GM19023 (cell line): Measurements from ENCODE around the gene MAPK12.
"Not testable (repeated sequence)": the region's sequence is repeated elsewhere in the genome, so short reads cannot be mapped to it uniquely, and the experiment has no call there.

Source experiments
- ATAC-seq: cut with Tn5 transposase; IDR thresholded peaks from one replicate; pipeline ENCODE4 v1.9.1; 2021; ENCODE audit warnings: mild to moderate bottlenecking, moderate library complexity; ENCODE audit not compliant: unreplicated experiment

The MAPK12 gene

DNA sequence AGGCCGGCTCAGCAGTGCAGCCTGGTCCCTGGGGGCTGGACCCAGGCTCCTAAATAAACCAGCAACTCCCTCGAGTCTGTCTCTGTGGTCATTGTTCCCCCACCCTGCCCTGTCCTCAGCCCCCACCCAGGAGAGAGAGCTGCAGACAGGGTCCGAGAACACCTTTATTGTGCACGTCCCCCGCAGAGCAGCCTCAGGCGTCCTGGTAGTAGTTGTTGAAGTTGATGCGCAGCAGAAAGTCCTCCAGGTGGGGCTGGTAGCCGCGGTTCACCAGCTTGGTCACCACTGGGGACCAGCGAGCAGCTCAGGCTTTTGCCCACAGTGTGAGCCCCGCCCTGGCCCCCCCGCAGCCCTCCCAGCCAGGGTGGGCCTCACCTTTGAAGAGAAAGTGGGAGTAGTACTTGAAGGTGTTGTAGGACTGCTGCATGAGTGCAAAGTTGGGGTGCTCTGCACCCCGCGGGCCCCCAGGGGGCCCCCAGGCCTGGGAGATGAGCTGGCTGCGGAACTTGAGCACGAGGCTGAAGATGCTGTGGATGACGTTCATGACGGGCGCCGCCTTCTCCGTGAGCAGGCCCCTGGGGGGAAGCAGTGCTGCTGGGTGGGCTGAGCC, 43.8 kb downstream of the MAPK12 start:
- ATAC-seq: no peak

DNA sequence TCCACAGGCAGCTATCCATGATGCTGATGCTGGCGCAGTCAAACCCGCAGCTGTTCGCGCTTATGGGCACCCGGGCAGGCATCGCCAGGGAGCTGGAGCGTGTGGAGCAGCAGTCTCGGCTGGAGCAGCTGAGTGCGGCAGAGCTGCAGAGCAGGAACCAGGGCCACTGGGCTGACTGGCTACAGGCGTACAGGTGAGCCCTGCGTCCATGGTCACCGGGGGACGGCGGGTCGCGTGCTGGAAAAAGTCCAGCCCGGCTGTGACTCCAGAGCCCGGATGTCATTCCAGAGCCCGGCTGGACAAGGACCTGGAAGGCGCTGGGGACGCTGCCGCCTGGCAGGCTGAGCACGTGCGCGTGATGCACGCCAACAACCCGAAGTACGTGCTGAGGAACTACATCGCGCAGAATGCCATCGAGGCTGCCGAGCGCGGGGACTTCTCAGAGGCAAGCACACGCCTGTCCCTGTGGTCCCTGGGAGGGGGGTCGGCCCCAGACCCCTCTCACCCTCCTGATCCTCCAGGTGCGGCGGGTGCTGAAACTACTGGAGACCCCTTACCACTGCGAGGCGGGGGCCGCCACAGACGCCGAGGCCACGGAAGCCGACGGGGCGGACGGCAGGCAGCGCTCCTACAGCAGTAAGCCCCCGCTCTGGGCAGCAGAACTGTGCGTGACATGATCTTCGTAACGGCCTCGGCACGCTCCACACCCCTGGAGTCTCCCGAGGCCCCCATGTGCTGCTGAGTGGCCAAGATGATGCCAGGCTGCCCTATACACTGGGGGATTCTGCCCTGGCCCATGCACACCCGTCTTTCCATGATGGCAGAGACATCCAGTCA, 44.6 kb downstream of the MAPK12 start:
- no peak for ATAC-seq

DNA sequence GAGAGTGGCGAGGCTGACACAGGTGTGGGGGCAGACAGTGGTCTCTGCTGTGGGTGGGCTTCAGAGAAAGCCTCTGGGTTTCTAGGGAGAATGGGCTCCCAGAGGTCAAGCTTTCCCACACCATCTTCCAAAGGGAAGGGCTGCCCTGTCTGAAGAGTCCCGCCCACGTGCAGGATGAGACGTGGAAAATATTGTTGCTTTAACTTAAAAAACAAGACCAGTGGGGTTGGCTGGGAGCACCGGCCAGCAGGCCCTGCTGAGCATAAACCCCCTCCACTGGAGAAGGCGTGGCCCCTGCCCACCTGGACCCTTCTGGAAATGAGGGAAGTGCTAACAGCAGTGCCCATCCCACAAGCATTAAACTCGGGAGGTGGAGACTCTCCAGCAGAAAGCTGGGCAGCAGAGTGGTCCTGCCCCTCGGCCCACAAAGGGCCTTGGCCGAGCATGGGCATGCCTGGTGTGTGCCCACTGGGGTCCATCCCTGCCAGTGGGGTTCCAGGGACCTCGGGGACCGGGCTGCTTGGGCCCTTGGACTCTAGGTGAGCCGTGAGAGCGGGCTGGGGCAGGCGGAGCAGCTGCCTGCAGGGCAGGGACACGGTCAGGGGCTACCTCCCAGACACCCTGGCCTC, 45.3 kb downstream of the MAPK12 start:
- no peak for ATAC-seq

DNA sequence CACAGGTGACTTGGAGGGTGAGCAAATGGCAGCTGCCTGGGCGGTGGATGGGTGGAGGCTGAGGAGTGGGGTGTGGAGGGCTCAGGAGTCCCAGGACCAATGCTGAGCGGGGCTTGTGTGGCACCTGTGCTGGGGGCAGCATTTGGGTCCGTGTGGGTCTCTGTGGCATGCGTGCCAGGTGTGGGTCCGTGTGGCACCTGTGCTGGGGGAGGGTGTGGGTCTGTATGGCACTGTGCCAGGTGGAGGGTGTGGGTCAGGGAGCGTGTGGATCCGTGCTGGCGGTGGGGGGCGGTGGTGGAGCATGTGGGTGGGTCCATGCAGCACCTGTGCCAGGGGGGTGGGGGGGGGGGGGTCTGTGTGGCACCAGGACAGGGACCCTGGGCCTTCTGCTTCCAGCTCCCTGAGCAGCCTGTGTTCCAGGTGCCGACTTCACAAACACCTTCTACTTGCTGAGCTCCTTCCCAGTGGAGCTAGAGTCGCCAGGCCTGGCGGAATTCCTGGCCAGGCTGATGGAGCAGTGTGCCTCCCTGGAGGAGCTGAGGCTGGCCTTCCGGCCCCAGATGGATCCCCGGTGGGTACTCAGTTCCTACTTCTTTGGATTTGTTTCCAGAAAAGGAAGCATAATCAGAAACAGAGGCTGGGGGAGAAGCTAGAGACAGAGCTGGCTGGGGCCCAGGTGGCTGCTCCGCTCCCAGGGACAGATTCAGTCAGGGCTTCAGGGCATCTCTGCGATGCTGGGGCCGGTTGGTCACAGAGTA, 46.0 kb downstream of the MAPK12 start:
- ATAC-seq: no peak

DNA sequence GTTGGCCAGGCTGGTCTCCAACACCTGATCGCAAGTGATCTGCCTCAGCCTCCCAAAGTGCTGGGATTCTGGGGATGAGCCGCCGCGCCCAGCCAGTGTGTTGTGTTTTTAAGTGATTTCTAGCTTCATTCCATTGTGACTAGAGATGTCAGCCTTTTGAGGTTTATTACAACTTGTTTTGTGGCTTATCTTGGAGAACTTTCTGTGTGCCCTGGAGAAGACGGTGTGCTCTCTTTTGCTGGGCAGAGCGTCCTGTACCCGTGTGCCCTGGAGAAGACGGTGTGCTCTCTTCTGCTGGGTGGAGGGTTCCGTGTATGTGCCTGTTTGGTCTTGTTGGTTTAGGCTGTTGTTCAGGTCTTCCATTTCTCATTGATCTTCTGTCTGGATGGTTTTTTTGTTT, 48.2 kb downstream of the MAPK12 start:
- ATAC-seq: no peak

DNA sequence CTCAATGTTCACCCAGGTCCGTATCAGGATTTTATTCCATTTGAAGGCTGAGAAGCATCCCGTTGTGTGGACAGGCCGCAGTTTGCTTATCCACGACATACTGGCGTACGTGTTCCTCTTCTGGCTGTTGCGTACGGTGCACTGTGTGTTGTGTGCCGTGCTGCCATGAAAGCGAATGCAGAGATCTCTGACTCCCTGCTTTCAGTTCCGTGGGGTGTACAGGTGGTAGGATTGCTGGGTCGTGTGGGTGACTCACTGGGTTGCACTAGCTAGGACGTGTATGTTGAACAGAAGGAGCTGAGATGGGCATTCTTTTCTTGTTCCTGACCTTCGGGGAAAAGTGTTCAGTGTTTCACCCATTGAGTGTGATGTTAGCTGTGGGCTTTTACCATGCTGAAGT, 50.3 kb downstream of the MAPK12 start:
- ATAC-seq: no peak

DNA sequence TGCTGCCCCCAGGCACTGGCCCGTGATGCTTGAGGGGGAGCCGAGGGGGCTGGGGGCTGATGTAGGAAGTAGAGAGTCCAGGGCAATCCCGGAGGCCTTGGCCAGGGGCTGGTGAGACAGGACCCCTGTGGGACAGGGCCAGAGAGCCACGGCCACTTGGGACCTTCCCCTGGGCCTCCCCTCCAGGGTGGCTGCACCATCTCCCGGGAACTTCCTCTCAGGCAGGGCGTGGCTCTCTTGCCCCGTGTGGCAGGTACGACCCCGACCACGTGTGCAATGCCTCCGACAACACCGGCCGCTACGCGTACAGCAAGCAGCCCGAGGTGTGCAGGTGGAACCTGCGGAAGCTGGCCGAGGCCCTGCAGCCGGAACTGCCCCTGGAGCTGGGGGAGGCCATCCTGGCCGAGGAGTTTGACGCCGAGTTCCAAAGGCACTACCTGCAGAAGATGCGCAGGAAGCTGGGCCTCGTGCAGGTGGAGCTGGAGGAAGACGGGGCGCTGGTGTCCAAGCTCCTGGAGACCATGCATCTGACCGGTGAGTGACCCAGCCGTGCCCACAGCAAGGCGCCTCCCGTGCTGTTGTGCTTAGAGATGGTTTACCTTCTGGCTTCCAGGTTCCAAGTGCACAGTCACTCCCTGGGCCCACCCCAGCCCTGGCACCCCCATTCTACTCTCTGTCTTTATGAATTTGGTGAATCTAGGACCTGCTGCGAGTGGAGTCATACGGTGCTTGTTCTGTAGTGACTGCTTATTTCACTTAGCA, 50.9 kb downstream of the MAPK12 start:
- no peak for ATAC-seq

DNA sequence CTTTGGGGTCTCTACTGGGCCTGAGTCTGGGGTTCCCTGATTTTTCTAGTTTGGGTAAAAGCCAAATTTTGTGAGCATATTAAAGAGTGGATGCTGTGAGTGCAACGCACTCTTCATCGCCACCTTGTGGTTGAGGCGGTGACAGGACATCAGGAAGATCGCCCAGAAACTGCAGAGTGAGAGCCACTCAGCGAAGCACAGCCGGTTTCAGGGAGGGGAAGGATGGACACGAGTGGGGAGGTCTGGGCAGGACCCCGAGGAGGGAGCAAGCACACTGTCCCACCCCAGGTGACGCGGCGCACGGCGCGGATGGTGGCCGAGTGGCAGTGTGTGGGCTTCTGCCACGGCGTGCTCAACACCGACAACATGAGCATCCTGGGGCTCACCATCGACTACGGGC, 51.6 kb downstream of the MAPK12 start:
- ATAC-seq: no peak

DNA sequence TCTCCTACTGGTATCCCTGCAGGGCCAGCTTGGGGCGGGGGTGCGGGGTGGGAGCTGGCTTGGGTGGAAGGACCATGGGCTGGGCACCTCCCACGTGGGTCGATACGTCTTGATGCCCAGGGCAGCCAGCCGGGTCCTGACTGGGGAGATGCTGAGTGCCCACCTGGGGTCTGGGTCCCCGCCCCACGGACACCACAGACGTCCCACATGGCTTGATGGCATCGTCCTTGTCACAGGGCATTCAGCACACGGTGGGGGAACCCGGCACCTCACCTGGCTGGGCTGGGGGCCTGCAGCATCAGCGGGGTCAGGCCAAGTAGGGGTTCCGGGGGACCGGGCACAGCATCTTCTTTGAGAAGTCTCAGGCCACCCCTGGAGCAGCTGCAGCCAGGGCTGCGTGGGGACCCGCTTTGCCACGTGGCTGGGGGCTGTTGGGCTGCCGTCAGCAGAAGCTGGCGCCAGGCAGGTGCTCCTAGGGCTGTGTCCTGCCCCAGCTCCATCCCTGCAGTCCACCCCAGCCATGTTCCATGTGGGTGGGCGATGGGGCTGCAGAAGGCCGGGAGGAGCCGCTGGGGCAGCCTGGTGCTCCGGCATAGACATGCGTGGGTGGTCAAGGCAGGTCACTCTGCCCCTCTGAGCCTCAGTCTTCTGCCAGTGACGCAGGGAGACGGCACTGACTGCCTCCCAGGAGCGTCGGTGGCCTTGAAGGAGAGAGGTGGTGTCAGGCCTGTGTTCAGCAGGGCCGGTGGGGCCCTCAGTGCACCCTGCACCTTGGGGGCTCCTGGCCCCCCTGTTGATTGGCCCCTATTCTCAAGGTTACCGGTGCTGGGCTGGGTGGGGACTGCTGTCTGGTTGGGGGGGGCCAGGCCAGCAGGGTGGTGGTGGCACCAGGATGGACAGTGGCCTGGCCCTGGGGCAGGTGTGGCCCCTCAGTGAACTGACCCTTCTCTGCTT, 52.3 kb downstream of the MAPK12 start:
- no peak for ATAC-seq

DNA sequence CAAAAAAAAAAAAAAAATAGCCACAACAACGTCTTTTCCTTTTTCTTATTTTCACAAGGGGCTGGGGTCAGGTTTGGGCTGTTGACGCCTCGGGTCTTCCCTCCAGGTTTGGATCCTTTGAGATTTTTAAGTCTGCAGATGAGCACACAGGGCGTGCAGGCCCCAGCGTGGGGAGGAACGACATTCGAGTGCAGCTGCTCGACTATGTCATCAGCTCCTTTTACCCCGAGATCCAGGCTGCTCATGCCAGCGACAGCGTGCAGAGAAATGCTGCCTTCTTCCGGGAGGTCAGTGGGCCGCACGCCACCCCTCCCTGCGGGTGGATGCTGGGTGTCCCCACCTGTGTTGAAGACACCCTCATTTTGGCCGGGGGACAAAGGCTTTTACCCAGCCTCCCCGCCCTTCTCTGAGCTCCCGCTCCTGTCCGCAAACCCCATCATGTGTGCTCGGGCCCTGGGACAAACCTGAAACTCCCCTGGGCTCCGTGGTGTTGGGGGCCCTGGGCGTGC, 53.0 kb downstream of the MAPK12 start:
- ATAC-seq: no peak

DNA sequence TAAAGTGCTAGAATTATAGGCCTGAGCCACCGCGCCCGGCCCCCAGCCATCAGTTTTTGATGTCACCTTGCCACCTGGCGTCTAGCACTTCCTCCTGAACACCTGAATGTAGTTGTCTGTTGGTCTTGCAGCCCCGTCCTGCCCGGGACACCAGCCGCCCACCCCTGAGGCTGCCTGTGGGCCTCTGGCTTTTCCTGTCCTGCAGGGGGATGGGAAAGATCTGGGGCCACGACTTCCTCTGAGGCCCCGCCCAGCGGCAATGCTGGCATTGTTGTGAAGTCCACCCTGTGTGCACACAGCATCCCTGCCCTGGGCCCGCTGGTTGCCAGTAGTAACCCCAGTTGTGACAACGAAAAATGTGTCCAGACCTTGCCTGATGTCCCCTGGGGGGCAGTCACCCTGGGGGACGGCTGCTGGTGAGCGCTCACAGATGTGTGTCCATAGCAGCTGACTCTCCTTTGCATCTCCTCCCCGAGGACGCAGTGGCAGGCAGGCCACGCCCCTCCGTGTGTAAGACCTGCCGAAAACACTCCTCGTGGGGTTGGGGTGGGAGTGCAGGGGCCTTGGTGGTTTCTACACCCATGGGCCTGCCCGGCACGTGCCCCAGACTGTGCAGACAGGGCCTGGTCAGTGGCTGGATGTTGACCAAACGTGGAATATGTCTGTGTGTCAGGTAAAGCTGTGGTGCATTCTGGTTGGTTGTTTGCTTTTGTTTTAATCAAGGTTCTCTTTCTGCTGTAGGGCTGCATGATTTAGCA, 53.9 kb downstream of the MAPK12 start:
- ATAC-seq: no peak

DNA sequence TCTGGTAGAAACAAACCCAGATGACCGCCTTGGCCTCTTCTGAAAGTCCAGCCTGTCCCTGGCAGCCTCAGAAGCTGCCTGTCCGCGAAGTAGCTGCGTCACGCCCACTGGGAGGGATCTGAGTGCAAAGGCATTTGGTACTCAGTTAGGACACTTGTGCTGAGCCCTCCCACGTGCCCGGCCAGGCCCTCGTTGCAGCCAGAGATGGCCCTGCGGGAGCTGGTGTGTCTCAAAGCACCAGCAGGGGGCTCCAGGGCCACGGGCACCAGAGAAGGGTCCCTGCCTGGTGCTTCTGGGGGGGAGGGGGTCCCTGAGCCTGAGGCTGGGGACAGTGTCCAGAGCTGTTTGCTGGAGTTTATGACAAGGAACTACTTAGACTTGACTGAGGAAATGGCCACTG, 54.9 kb downstream of the MAPK12 start:
- ATAC-seq: no peak

DNA sequence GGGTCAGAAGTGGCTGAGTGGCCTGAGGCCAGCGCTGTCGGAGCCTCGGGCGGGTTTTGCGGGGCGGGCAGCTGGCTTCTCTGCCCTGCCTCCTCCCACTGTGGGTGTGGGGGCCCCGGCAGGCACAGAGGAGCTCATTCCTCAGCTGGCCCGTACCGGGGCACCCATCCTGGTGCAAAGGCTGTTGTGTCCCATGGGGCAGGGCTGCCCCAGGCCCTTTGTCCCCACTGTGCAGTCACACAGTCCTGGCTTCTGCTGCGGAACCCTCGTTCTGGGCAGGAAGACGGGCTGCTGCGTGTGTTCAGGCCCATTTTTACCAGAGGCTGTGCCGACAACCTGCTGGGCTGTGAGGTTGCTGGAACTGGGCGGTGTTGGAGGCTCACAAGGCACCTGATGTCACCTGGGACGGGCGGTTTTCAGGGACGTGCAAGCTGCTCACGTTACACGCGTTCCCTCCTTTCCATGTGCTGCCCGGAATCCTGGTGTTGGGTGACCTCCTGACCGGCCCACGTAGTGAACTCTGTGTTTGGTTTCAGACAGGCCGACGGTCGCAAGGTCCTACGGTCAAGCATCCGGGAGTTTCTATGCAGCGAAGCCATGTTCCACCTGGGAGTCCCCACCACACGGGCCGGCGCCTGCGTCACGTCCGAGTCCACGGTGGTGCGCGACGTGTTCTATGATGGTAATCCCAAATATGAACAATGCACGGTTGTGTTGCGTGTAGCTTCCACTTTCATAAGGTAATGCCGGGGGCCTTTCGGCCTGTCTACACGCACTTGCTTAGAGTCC, 55.5 kb downstream of the MAPK12 start:
- no peak for ATAC-seq

DNA sequence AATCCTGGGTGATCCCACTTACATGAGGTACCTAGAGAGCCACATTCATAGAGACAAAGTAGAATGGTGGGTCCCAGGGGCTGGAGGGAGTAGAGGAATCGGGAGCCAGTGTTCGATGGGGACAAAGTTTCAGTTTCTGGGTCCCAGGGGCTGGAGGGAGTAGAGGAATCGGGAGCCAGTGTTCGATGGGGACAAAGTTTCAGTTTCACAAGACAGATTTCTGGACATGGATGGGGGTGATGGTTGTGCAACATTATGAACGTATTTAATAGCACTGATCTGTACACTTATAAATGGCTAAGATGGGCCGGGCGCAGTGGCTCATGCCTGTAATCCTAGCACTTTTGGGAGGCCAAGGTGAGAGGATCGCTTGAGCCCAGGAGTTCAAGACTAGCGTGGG, 56.5 kb downstream of the MAPK12 start:
- not testable (repeated sequence) for ATAC-seq

DNA sequence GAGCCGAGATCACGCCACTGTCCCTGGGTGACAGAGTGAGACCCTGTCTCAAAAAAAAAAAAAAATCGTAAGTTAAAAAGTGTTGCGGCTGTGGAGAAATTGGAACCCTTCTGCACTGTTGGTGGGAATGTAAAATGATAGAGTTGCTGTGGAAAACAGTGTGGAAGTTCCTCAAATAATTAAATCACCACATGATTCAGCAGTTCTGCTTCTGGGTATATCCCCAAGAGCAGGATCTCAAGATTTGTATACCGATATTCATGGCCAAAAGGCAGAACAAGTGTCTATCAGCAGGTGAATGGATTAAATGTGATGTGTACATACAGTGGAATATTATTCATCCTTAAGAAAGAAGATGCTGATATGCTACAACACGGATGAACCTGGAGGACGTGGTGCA, 56.9 kb downstream of the MAPK12 start:
- no peak for ATAC-seq

DNA sequence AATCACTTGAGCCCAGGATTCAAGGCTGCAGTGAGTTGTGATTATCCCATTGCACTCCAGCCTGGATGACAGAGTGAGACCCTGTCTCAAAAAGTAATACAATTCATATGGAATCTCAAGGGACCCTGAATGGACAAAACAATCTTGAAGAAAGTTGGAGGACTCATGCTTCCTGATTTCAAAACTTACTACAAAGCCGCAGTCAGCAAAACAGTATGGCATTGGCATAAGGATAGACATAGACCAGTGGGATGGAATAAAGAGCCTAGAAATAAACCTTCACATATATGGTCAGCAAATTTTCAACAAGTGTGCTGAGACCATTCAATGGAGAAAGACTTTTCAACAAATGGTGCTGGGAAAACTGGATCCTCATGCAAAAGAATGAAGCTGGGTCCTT, 58.2 kb downstream of the MAPK12 start:
- no peak for ATAC-seq
